Endodermal cell (in vitro differentiated cells): Measurements from ENCODE around the gene CLCA1. TPM values are rescaled to one million over a fixed set of nuclear protein-coding genes. Genes with fewer than 3 reads are reported as not detected.

ENCODE experiments used
- DNase-seq: peaks from one replicate; pipeline ENCODE4 v3.0.0-alpha.2; 2017
- H3K27ac ChIP-seq: 2 replicates; pipeline ENCODE4 v1.5.1; 2013; ENCODE audit warnings: mild to moderate bottlenecking, low read depth, low read length, moderate library complexity
- H3K27me3 ChIP-seq: 2 replicates; pipeline ENCODE4 v1.6.1; 2013; ENCODE audit warnings: mild to moderate bottlenecking, low read length, moderate library complexity; ENCODE audit not compliant: insufficient read depth, control insufficient read depth, poor library complexity, severe bottlenecking
- H3K36me3 ChIP-seq: 2 replicates; pipeline ENCODE4 v1.7.0; 2013; ENCODE audit warnings: mild to moderate bottlenecking, low read length, moderate library complexity; ENCODE audit not compliant: control insufficient read depth, insufficient read depth
- H3K4me1 ChIP-seq: one replicate; pipeline ENCODE4 v1.7.0; 2013; ENCODE audit warnings: low read length; ENCODE audit not compliant: control insufficient read depth, insufficient read depth
- H3K4me3 ChIP-seq: 2 replicates; pipeline ENCODE4 v1.5.1; 2013; ENCODE audit warnings: mild to moderate bottlenecking, low read length, moderate library complexity
- H3K9ac ChIP-seq: 2 replicates; pipeline ENCODE4 v1.6.1; 2013; ENCODE audit warnings: mild to moderate bottlenecking, low read length, moderate library complexity; ENCODE audit not compliant: poor library complexity, severe bottlenecking; ENCODE audit errors: extremely low read depth
- H3K9me3 ChIP-seq: 2 replicates; pipeline ENCODE4 v1.6.1; 2013; ENCODE audit warnings: mild to moderate bottlenecking, low read length, moderate library complexity; ENCODE audit not compliant: control insufficient read depth
- H3K27ac Mint-ChIP-seq: 2 replicates; pipeline ENCODE4 v1.8.0; 2020; ENCODE audit warnings: mixed read lengths
- H3K27me3 Mint-ChIP-seq: 2 replicates; pipeline ENCODE4 v1.8.0; 2021; ENCODE audit warnings: mild to moderate bottlenecking, mixed read lengths; ENCODE audit not compliant: insufficient read depth
- H3K36me3 Mint-ChIP-seq: 2 replicates; pipeline ENCODE4 v1.8.0; 2020; ENCODE audit warnings: low read depth, mixed read lengths
- H3K4me1 Mint-ChIP-seq: 2 replicates; pipeline ENCODE4 v1.8.0; 2020; ENCODE audit warnings: mixed read lengths
- H3K4me3 Mint-ChIP-seq: 2 replicates; pipeline ENCODE4 v1.8.0; 2020; ENCODE audit warnings: mild to moderate bottlenecking, moderate library complexity, mixed read lengths
- H3K9me3 Mint-ChIP-seq: 2 replicates; pipeline ENCODE4 v1.8.0; 2020; ENCODE audit warnings: mild to moderate bottlenecking, mixed read lengths
- CTCF ChIP-seq: fragments of 200-600 bp; sonication (generic); conservative IDR thresholded peaks from 2 replicates; pipeline ENCODE4 v1.5.0; 2021; ENCODE audit warnings: antibody characterized with exemption, mild to moderate bottlenecking
- WGBS, 2 experiments: methylation state at CpG; one replicate each; pipeline versions ENCODE4 v1.1.5 to v1.1.7; 2013; ENCODE audit warnings: missing lambda C conversion rate in 2 of 2, mixed read lengths in 1 of 2; ENCODE audit not compliant: insufficient coverage in 1 of 2, insufficient read length in 1 of 2; 5-methylcytosine and 5-hydroxymethylcytosine counted together
- total RNA-seq, 2 donors: library from RNA; stranded (reverse); fragmentation: NEBNext Ultra II Directional in 1 of 2; extraction: Animal tissue kit (Norgen Biotek cat#: 25700) in 1 of 2; gene quantifications; 2 replicates in 1 of 2; 3 replicates in 1 of 2; pipeline ENCODE4 v1.2.1, GENCODE V29; 2021

CLCA1 gene
- total RNA-seq, 2 donors from 2014 or later = 0.24 to 0.60 TPM

- Histone ChIP-seq H3K36me3 (no peaks in the 10 kb centered on the region), H3K4me3 (no peak overlapping the region), H3K9me3 (no peaks in the 10 kb centered on the region), H3K4me1 (no peaks in the 10 kb centered on the region), H3K9ac (no peak overlapping the region), H3K27me3 (no peaks in the 10 kb centered on the region), H3K27ac (no peak overlapping the region)
- H3K27me3 Mint-ChIP-seq = no peaks in the 10 kb centered on the region
- no peak overlapping the region for H3K4me3 Mint-ChIP-seq
- no peaks in the 10 kb centered on the region for H3K36me3 Mint-ChIP-seq
- DNase-seq = no peak
- 93% methylated on average over 3 of the region's 3 CpGs for WGBS, 2 experiments
- no peaks in the 10 kb centered on the region for H3K9me3 Mint-ChIP-seq
- H3K27ac Mint-ChIP-seq = no peak overlapping the region
- H3K4me1 Mint-ChIP-seq = no peaks in the 10 kb centered on the region
- TF ChIP-seq CTCF = no peak
Measured at GRCh38 chr1:86453664-86454063, 15.1 kb upstream of the CLCA1 start.

- Mint-ChIP-seq H3K4me1 (peaks cover 2% of the 10 kb centered on the region), H3K27me3 (no peaks in the 10 kb centered on the region), H3K27ac (no peak overlapping the region), H3K36me3 (no peaks in the 10 kb centered on the region), H3K4me3 (no peak overlapping the region), H3K9me3 (no peaks in the 10 kb centered on the region)
- H3K36me3 ChIP-seq = no peaks in the 10 kb centered on the region
- H3K9me3 ChIP-seq = no peaks in the 10 kb centered on the region
- no peak for DNase-seq
- WGBS, 2 experiments = 94 to 97% methylated on average over 5 of the region's 5 CpGs
- H3K27ac ChIP-seq = no peak overlapping the region
- H3K9ac ChIP-seq = no peak overlapping the region
- H3K4me1 ChIP-seq = no peaks in the 10 kb centered on the region
- no peaks in the 10 kb centered on the region for H3K27me3 ChIP-seq
- H3K4me3 ChIP-seq = no peak overlapping the region
- no peak for TF ChIP-seq CTCF
Measured at GRCh38 chr1:86455073-86455472, 13.7 kb upstream of the CLCA1 start.

- 29 to 59% methylated on average over 1 of the region's 1 CpG for WGBS, 2 experiments
- no peaks in the 10 kb centered on the region for H3K27me3 ChIP-seq
- peaks cover 2% of the 10 kb centered on the region for H3K9me3 Mint-ChIP-seq
- H3K27me3 Mint-ChIP-seq = no peaks in the 10 kb centered on the region
- no peaks in the 10 kb centered on the region for H3K36me3 Mint-ChIP-seq
- no peak overlapping the region for H3K27ac ChIP-seq
- no peaks in the 10 kb centered on the region for H3K4me1 ChIP-seq
- H3K36me3 ChIP-seq = no peaks in the 10 kb centered on the region
- no peak for TF ChIP-seq CTCF
- H3K4me1 Mint-ChIP-seq = peaks cover 18% of the 10 kb centered on the region
- H3K4me3 Mint-ChIP-seq = no peak overlapping the region
- no peak overlapping the region for H3K9ac ChIP-seq
- peaks cover 5% of the 10 kb centered on the region for H3K9me3 ChIP-seq
- no peak for DNase-seq
- no peak overlapping the region for H3K4me3 ChIP-seq
- H3K27ac Mint-ChIP-seq = no peak overlapping the region
Measured at GRCh38 chr1:86460998-86461397, 7.7 kb upstream of the CLCA1 start.
